Esophagus muscularis mucosa (tissue), 4 donors: Measurements from ENCODE around the gene DNAH9. TPM values are rescaled to one million over a fixed set of nuclear protein-coding genes. Genes with fewer than 3 reads are reported as not detected.
"Not testable (repeated sequence)": the region's sequence is repeated elsewhere in the genome, so short reads cannot be mapped to it uniquely, and the experiment has no call there.

Source experiments
- DNase-seq: peaks from one replicate; pipeline ENCODE4 v3.0.0-alpha.2; 2017; ENCODE audit errors: extremely low spot score
- H3K27ac ChIP-seq, 4 donors: fragments of 200-600 bp; sonication (generic); replicated peaks in 1 of 4; 1 replicate in 3 of 4; 2 replicates in 1 of 4; pipeline ENCODE4 v1.5.1; 2016 to 2019; ENCODE audit warnings: mild to moderate bottlenecking in 1 of 4
- H3K27me3 ChIP-seq, 4 donors: fragments of 200-600 bp; sonication (generic); one replicate each; pipeline versions ENCODE4 v1.5.1 to v1.6.0; 2016 to 2019
- H3K36me3 ChIP-seq, 4 donors: fragments of 200-600 bp; sonication (generic); one replicate each; pipeline ENCODE4 v1.5.1; 2016 to 2019
- H3K4me1 ChIP-seq, 4 donors: fragments of 200-600 bp; sonication (generic); one replicate each; pipeline ENCODE4 v1.5.1; 2016 to 2019
- H3K4me3 ChIP-seq, 4 donors: fragments of 200-600 bp; sonication (generic); 1 replicate in 2 of 4; 2 replicates in 2 of 4; pipeline ENCODE4 v1.5.1; 2016 to 2019; ENCODE audit warnings: mild to moderate bottlenecking in 4 of 4, moderate library complexity in 1 of 4
- H3K9me3 ChIP-seq, 4 donors: fragments of 200-600 bp; sonication (generic); 1 replicate in 3 of 4; 2 replicates in 1 of 4; pipeline ENCODE4 v1.5.1; 2016 to 2019
- EP300 ChIP-seq: sonication (generic); formaldehyde crosslinking; IDR thresholded peaks from one replicate; pipeline ENCODE4 v1.6.1; 2017; ENCODE audit warnings: antibody characterized with exemption
- POLR2A ChIP-seq: fragments of 450-650 bp; IDR thresholded peaks from one replicate; pipeline ENCODE4 v1.6.1; 2017; ENCODE audit warnings: antibody characterized with exemption, moderate library complexity, mild to moderate bottlenecking, low read depth
- POLR2AphosphoS5 ChIP-seq, 2 donors: sonication (generic); formaldehyde crosslinking; IDR thresholded peaks; one replicate each; pipeline ENCODE4 v1.6.1; 2017; ENCODE audit warnings: antibody characterized with exemption in 2 of 2
- WGBS: methylation state at CpG from one replicate; pipeline ENCODE4 v1.1.5; 2018; 5-methylcytosine and 5-hydroxymethylcytosine counted together
- intact Hi-C: fragments of 100-400 bp; cut with DNase I; formaldehyde crosslinking; loops from one replicate; pipeline ENCODE4 v1.15.1; 2023
- total RNA-seq, 4 donors: library from RNA; depleted of rRNA; stranded (reverse); fragments of >200 nt; gene quantifications; one replicate each; pipeline versions ENCODE4 v1.1.0 to v1.2.1, GENCODE V29; 2016
- TF ChIP-seq, protein P1 (sequence below), 3 experiments: fragments of 200-600 bp in 2 of 3; fragments of 450-650 bp in 1 of 3; sonication (generic) in 2 of 3; IDR thresholded peaks; one replicate each; pipeline ENCODE4 v1.5.1; 2017 to 2019; ENCODE audit warnings: antibody characterized with exemption in 3 of 3, mild to moderate bottlenecking in 2 of 3, moderate library complexity in 1 of 3

DNAH9 gene
- total RNA-seq, 4 donors from 2014 or later: under 0.01 to 0.92 TPM; not detected in 2

DNA sequence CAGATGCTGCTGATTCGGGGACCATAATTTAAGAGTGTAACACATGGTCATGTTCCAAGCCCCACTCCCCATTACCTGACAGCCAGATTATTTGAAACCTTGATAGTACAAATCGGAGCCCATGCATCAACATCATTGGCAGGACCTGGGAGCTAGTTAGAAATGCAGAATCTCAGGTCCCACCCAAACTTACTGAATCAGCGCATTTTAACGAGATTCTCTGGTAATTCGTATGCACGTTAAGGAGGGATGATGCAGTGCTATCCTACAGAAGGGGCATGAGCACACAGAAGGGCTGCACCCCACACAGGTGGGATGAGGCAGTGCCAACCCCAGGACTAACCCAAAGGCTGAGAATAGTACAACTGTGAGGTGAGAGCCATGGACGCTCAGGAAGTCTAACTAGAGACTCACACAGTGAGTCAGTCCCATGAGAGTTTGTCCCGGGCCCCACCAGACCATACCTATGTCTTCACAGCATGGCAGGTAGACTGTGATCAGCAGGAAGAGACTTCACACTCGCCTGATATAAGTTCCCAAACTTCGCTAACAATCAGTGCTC is 334.1 kb downstream of the DNAH9 start:
- WGBS: 84% methylated on average over 10 of the region's 10 CpGs
- DNase-seq: peak; percentile 91
- Histone ChIP-seq H3K4me1 (no peaks in the 10 kb centered on the region), H3K27me3 (peaks cover 0 to 7% (median 0%) of the 10 kb centered on the region in 4 donors), H3K9me3 (no peaks in the 10 kb centered on the region), H3K36me3 (no peaks in the 10 kb centered on the region), H3K27ac (no peak overlapping the region), H3K4me3 (no peak overlapping the region)
- intact Hi-C loops: no loop called here
- TF ChIP-seq EP300: no peak
- TF ChIP-seq POLR2A: no peak
- TF ChIP-seq, protein P1, sequence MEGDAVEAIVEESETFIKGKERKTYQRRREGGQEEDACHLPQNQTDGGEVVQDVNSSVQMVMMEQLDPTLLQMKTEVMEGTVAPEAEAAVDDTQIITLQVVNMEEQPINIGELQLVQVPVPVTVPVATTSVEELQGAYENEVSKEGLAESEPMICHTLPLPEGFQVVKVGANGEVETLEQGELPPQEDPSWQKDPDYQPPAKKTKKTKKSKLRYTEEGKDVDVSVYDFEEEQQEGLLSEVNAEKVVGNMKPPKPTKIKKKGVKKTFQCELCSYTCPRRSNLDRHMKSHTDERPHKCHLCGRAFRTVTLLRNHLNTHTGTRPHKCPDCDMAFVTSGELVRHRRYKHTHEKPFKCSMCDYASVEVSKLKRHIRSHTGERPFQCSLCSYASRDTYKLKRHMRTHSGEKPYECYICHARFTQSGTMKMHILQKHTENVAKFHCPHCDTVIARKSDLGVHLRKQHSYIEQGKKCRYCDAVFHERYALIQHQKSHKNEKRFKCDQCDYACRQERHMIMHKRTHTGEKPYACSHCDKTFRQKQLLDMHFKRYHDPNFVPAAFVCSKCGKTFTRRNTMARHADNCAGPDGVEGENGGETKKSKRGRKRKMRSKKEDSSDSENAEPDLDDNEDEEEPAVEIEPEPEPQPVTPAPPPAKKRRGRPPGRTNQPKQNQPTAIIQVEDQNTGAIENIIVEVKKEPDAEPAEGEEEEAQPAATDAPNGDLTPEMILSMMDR (IDR thresholded peaks at IDR 0.05): no peak
- no peak for TF ChIP-seq POLR2AphosphoS5 (IDR thresholded peaks at IDR 0.05)

DNA sequence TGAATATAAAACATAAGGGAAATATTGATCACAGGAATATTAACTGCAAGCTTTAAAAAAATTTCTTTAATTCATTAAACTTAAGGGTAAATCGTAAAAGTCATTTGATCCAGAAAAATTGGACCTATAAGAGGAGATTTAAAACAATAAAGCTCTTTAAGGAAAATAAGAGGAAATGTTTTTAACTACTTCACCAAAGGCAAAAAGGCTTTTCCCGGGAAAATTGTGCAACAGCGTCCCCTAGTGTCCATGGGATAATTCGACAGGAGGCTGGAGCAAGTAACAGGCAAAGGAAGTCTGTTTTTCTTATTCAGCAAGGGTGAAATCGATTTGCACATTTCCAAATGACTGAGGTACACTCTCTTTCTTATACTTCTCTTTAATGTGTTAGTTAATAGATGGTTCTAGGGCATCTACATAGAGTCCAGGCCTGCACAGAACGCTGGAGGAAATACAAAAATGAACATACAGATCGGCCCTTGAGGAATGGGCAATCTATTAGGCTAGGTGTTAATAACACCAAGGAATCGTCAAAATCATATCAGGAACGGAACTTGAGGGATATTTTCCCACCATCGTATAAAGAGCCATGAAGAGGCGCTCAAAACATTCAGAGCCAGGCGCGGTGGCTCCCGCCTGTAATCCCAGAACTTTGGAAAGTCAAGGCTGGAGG is 337.6 kb downstream of the DNAH9 start:
- Histone ChIP-seq H3K36me3 (no peaks in the 10 kb centered on the region), H3K27me3 (peaks cover 0 to 13% (median 0%) of the 10 kb centered on the region in 4 donors), H3K4me1 (no peaks in the 10 kb centered on the region), H3K27ac (no peak overlapping the region), H3K9me3 (no peaks in the 10 kb centered on the region), H3K4me3 (no peak overlapping the region)
- no peak for TF ChIP-seq POLR2AphosphoS5 (IDR thresholded peaks at IDR 0.05)
- TF ChIP-seq EP300: no peak
- TF ChIP-seq, protein P1 (IDR thresholded peaks at IDR 0.05): peak; percentile 59 to 78 (median 69)
- no peak for TF ChIP-seq POLR2A
- no peak for DNase-seq
- intact Hi-C loops: no loop called here
- 45% methylated on average over 14 of the region's 14 CpGs for WGBS

DNA sequence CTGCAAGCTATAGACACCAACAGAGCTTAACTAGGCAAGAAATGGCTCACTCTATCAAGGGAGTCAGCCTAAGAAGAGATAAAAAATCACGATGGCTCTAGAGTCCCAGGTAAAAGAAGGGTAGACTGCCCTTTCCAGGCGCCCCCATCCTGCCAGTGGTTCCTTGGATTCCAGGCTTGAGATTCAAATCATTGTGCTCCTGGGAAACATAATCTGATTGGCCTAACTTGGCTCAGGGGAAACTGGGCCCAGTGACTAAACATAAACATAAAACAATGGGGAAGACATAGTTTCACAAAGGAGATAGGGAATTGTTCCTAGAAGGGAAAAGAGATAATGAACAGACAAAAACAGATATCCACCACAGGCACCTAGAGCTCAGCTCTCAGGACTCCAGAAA is 342.6 kb downstream of the DNAH9 start:
- no peak overlapping the region for H3K4me3 ChIP-seq
- no peak for DNase-seq
- H3K9me3 ChIP-seq: no peaks in the 10 kb centered on the region
- H3K27me3 ChIP-seq: peaks cover 0 to 13% (median 0%) of the 10 kb centered on the region in 4 donors
- WGBS: 81% methylated on average over 2 of the region's 2 CpGs
- no peaks in the 10 kb centered on the region for H3K4me1 ChIP-seq
- H3K27ac ChIP-seq: no peak overlapping the region
- no peaks in the 10 kb centered on the region for H3K36me3 ChIP-seq
- intact Hi-C loops: no loop called here
- no peak for TF ChIP-seq POLR2A
- no peak for TF ChIP-seq POLR2AphosphoS5 (IDR thresholded peaks at IDR 0.05)
- TF ChIP-seq, protein P1 (IDR thresholded peaks at IDR 0.05): no peak
- no peak for TF ChIP-seq EP300

DNA sequence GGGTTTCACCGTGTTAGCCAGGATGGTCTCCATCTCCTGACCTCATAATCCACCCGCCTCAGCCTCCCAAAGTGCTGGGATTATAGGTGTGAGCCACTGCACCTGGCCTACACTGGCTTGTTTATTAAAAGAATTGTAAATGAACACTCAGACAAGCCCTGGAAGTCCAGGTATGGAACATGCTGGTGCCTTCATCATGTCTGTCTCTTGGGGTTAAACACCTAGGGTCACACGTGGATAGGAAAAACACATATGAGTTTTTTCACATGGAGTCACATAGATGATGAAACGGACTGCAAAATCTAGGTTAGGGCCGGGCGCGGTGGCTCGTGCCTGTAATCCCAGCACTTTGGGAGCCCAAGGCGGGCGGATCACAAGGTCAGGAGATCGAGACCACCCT is 344.8 kb downstream of the DNAH9 start:
- over 99% methylated on average over 10 of the region's 11 CpGs for WGBS
- intact Hi-C loops: not testable (repeated sequence)

DNA sequence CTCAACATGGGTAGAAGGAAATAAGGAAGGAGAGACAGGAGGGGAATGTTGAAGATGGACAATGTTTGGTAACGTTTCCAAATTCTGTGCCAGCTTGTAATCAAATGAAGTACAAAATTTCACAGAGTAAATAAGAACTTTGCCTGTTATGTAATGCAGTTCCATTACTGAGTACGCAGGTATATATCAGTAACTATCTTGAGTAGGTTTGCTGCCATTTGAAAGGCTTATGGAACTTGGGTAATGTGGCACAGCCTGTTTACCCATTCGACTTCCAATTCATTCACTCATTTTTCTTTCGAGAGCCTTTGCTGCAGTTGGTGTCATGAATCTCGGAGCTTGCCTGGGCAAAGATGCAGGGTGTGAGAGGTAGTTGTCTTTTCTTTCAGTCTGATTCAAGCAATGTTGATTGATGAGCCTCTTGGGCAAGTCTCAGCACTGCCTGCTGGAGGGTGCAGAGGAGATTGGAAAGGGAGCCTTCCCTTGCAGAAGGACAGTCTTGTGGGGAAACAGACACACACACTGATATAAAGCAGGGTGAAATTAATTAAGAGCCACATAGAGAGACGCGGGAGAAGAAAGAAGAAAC is 345.6 kb downstream of the DNAH9 start:
- no peak overlapping the region for H3K27ac ChIP-seq
- H3K36me3 ChIP-seq: no peaks in the 10 kb centered on the region
- H3K4me1 ChIP-seq: peaks cover 0 to 7% (median 6%) of the 10 kb centered on the region in 4 donors
- intact Hi-C loops: no loop called here
- H3K27me3 ChIP-seq: no peaks in the 10 kb centered on the region
- no peak for DNase-seq
- TF ChIP-seq POLR2AphosphoS5 (IDR thresholded peaks at IDR 0.05) (no peak), POLR2A (no peak), EP300 (no peak)
- TF ChIP-seq, protein P1 (IDR thresholded peaks at IDR 0.05): no peak
- WGBS: 85% methylated on average over 7 of the region's 7 CpGs
- no peak overlapping the region for H3K4me3 ChIP-seq
- H3K9me3 ChIP-seq: no peaks in the 10 kb centered on the region

More for the DNA sequence above, 344.8 kb downstream of the DNAH9 start:
- H3K4me1 ChIP-seq, DNase-seq, H3K27ac ChIP-seq, H3K4me3 ChIP-seq, H3K27me3 ChIP-seq, H3K36me3 ChIP-seq, H3K9me3 ChIP-seq: not testable (repeated sequence)
